ENCODE measurements around the gene VIT.

The VIT gene

DNA sequence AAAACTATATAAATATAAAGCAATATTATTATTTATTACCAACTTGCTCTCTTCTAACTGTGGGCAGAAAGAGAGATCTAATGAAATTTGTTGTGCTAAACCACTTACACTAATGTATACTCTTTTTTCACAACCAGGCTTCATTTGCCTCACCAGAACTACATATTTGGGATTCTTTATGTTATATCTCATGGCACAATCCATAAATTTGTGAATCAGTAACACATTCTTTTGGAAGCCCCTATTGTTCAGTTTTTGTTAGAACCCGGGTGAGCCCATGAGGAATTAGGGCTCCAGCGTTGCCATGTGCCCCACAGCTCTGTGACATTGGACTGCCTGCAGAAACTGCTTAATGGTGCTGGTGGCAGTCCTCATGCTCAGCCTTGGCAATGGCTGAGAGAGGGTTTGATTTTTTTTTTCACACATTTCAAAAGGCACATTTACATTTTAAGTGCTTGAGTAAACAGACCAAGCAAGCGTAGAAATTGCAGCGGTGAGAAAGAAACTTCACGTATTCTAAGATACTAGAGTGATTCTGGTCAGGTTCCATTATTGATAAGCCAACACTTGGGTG lies 15.3 kb downstream of the VIT start:
- ChIA-PET CTCF (no interaction called here), POLR2A (no interaction called here)
- DNase-seq (ENCODE audit: extremely low spot score), result no peak
- TF ChIP-seq, protein P1, sequence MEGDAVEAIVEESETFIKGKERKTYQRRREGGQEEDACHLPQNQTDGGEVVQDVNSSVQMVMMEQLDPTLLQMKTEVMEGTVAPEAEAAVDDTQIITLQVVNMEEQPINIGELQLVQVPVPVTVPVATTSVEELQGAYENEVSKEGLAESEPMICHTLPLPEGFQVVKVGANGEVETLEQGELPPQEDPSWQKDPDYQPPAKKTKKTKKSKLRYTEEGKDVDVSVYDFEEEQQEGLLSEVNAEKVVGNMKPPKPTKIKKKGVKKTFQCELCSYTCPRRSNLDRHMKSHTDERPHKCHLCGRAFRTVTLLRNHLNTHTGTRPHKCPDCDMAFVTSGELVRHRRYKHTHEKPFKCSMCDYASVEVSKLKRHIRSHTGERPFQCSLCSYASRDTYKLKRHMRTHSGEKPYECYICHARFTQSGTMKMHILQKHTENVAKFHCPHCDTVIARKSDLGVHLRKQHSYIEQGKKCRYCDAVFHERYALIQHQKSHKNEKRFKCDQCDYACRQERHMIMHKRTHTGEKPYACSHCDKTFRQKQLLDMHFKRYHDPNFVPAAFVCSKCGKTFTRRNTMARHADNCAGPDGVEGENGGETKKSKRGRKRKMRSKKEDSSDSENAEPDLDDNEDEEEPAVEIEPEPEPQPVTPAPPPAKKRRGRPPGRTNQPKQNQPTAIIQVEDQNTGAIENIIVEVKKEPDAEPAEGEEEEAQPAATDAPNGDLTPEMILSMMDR (IDR thresholded peaks at IDR 0.05; ENCODE audit: control extremely low read depth, extremely low read depth, low read depth, missing control alignments), result no peak

DNA sequence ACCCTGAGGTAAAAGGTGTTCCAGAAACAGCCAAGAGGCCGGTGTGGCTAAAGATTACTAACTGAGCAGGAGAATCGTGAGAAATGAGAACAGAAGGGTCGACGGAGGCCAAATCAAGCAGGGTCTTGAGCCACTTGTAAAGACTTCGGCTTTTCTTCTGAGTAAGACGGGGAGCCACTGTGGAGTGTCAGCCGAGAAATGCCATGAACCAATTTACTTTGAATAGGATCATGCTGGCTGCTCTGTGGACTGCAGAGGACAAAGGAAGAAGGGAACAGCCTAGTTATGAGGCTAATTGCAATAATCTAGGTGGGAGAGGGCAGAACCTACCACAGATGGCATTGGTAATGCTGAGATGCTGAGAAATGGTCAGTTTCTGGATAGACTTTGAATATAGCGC lies 16.8 kb downstream of the VIT start:
- DNase-seq (ENCODE audit: extremely low spot score), result no peak
- POLR2A ChIA-PET, result no interaction called here
- TF ChIP-seq, protein P1 (IDR thresholded peaks at IDR 0.05; ENCODE audit: control extremely low read depth, extremely low read depth, low read depth, missing control alignments), result no peak
- CTCF ChIA-PET, result interaction anchor here (1.1 kb wide), 1 partner anchor 11 kb away, joined by 4 read pairs; no protein-coding TSS in a partner anchor

DNA sequence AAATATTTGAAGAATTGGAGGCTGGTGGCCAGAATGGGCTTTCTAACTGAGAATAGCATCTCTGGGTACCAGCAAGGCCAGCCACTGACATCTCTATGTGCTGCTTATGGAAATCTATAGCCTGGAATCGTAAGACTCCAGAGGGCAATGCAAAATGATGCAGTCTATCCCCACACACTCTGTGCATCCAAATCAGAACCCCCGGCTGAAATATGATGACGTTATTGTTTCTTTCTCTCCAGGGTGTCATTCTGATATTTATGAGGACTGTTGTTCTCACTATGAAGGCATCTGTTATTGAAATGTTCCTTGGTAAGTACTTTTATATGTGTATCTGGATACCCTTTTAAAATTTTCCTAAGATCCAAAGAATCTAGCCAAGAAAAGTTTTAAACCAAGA lies 19.6 kb downstream of the VIT start:
- TF ChIP-seq, protein P1 (IDR thresholded peaks at IDR 0.05; ENCODE audit: control extremely low read depth, extremely low read depth, low read depth, missing control alignments), result no peak
- POLR2A ChIA-PET, result no interaction called here

DNA sequence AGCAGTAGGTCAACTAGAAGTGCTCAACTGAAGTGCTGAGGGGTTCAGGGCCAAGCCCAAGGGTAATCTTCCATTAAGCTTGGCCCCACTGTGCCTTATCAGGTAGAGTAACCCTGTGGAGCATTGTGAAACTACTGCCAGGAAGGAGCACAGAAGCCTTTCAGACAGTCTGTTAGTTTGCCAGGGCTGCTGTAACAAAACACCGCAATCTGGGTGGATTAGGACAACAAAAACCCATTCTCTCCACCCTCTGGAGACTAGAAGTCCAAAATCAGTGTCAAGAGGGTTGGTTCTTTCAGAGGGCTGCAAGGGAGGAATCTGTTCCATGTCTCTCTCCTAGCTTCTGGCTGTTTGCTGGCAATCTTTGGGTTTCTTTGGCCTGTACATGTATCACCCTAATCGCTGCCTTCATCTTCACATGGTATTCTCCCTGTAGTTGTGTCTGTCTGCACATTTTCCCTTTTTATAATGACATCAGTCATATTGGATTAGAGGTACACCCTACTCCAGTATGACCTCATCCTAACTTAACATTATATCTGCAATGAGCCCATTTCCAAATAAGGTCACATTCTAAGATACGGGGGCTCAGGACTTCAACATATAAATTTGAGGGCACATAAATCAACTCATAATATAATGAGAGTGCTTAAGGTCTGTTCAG lies 21.2 kb downstream of the VIT start:
- ChIA-PET POLR2A (no interaction called here), CTCF (no interaction called here)
- no peak for DNase-seq (ENCODE audit: extremely low spot score)
- TF ChIP-seq, protein P1 (IDR thresholded peaks at IDR 0.05; ENCODE audit: control extremely low read depth, extremely low read depth, low read depth, missing control alignments), result no peak

More for the DNA sequence above, 19.6 kb downstream of the VIT start:
- CTCF ChIA-PET, result no interaction called here
- DNase-seq (ENCODE audit: extremely low spot score), result no peak

DNA sequence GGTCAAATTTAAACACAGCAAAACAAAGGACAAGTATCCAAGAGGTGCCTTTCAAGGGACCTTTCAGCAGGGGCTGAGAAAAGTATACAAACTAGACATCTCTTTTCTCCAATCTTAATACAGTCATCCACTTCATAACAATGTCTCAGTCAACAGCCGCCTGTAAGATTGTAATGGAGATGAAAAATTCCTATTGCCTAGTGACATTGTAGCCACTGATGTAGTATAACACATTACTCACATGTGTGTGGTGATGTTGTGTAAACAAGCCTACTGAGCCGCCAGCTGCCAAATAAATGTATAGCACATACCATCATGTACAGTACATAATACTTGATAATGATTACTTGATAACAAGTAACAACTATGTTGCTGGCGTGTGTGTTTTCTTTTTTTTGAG lies 31.0 kb downstream of the VIT start:
- DNase-seq (ENCODE audit: extremely low spot score), result no peak
- CTCF ChIA-PET, result interaction anchor here (1.0 kb wide), 1 partner anchor 21 kb away, joined by 3 read pairs; no protein-coding TSS in a partner anchor
- POLR2A ChIA-PET, result no interaction called here
- TF ChIP-seq, protein P1 (IDR thresholded peaks at IDR 0.05; ENCODE audit: control extremely low read depth, extremely low read depth, low read depth, missing control alignments), result no peak

DNA sequence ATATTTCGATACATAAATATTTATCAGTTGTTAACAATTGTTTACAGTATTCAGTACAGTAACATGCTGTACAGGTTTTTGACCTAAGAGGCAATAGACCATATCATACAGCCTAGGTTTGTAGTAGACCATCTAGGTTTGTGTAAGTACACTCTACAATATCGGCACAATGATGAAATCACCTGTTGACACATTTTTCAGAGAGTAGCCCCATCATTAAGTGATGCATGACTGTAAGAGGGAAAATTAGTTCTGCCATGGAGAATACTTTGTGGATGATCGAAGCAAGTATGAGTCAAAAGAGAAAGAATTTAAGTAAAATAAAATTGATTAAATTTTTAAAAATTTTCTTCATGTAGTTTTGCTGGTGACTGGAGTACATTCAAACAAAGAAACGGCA lies 32.6 kb downstream of the VIT start:
- CTCF ChIA-PET, result no interaction called here
- POLR2A ChIA-PET, result no interaction called here
- no peak for DNase-seq (ENCODE audit: extremely low spot score)
- TF ChIP-seq, protein P1 (IDR thresholded peaks at IDR 0.05; ENCODE audit: control extremely low read depth, extremely low read depth, low read depth, missing control alignments), result no peak

Data from GM10248 (cell line).